ENCODE results near the gene PDE4B. TPM values are rescaled to one million over a fixed set of nuclear protein-coding genes. Genes with fewer than 3 reads are reported as not detected.
A peak's percentile ranks its signal among the peaks of the same experiment; 100 is the strongest.

The PDE4B gene
- total RNA-seq, 1 experiment from 2014 or later, result 1.4 TPM

DNA sequence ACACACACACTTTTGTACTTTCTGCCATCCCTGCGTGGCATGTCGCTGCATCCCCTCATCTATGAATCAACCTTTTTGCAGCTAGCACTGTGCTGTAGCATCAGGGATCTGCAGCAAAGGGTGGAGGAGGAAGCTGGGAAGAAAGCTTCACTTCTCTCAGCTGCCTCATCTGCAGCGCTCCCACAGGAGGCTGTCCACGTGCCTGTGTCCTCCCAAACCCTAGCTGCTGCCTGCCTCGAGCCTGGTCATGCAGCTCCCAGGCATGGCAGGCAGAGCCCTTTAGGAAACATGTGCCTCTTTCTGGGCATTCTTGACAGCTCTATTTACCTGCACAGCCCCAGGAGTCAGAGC lies 479.2 kb downstream of the PDE4B start:
- Histone ChIP-seq H3K27ac (ENCODE audit: low read length) (peak overlapping the region; percentile 99), H3K4me3 (ENCODE audit: low read length) (peak overlapping the region; percentile 24; the same call in 1 of the 2 replicates), H3F3A (ENCODE audit: low read length, unreplicated experiment) (no peaks in the 10 kb centered on the region), H3K4me1 (ENCODE audit: insufficient read depth, low read length) (peaks cover 33% of the 10 kb centered on the region), H3K79me2 (ENCODE audit: low read length) (no peaks in the 10 kb centered on the region), H4K20me1 (ENCODE audit: low read length) (no peaks in the 10 kb centered on the region), H3K27me3 (ENCODE audit: low read length) (no peaks in the 10 kb centered on the region), H3K9me3 (ENCODE audit: low read length) (no peaks in the 10 kb centered on the region), H3K9ac (ENCODE audit: low read length) (peak overlapping the region; percentile 92), H3K4me2 (ENCODE audit: low read length) (peak overlapping the region; percentile 63), H3K36me3 (ENCODE audit: low read depth, low read length) (no peaks in the 10 kb centered on the region), H2AFZ (ENCODE audit: low read length) (peak overlapping the region; percentile 27; the same call in 1 of the 2 replicates), H3K9me2 (replicated peaks; ENCODE audit: low read length) (no peaks in the 10 kb centered on the region)
- intact Hi-C loops (cut with micrococcal nuclease), result loop anchor here (1.0 to 5.0 kb wide), 4 partner anchors 14 to 165 kb away; no protein-coding TSS in a partner anchor
- ChIA-PET CTCF (no interaction called here), POLR2A (ENCODE audit: unreplicated experiment) (no interaction called here)
- DNase-seq (peak; percentile 30), ATAC-seq (peak; percentile 53)
- no TSS peak for BruUV-seq (replicated peaks)
- TF ChIP-seq, protein P1, sequence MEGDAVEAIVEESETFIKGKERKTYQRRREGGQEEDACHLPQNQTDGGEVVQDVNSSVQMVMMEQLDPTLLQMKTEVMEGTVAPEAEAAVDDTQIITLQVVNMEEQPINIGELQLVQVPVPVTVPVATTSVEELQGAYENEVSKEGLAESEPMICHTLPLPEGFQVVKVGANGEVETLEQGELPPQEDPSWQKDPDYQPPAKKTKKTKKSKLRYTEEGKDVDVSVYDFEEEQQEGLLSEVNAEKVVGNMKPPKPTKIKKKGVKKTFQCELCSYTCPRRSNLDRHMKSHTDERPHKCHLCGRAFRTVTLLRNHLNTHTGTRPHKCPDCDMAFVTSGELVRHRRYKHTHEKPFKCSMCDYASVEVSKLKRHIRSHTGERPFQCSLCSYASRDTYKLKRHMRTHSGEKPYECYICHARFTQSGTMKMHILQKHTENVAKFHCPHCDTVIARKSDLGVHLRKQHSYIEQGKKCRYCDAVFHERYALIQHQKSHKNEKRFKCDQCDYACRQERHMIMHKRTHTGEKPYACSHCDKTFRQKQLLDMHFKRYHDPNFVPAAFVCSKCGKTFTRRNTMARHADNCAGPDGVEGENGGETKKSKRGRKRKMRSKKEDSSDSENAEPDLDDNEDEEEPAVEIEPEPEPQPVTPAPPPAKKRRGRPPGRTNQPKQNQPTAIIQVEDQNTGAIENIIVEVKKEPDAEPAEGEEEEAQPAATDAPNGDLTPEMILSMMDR (conservative IDR thresholded peaks at IDR 0.05; ENCODE audit: low read depth, low read length), result no peak
- TF ChIP-seq EZH2 (IDR thresholded peaks at IDR 0.05; ENCODE audit: low read length, unreplicated experiment), result no peak
- TF ChIP-seq EZH2phosphoT487 (IDR thresholded peaks at IDR 0.05; ENCODE audit: borderline replicate concordance, low read length), result no peak

DNA sequence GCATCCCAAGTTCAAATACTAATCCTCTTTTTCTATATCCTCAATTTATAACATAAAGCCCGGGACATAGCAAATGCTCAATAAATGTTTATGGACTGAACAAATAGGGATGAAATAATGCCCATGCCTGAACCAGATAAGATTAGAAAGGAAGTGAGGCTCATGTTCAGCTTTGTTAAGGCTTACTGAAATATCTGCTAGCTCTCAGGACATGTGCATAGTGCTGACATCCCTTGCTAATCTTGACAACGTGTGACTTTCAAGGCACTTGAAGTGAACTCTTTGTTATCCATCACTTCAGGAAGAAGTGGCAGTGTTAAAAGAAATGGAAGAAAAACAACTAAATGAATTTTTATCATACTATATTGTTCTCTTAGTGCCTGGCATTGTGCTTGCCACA lies 481.0 kb downstream of the PDE4B start:
- peaks cover 28% of the 10 kb centered on the region for H3K4me1 ChIP-seq (ENCODE audit: insufficient read depth, low read length)

More for the DNA sequence above, 481.0 kb downstream of the PDE4B start:
- Histone ChIP-seq H4K20me1 (ENCODE audit: low read length) (no peaks in the 10 kb centered on the region), H3K4me2 (ENCODE audit: low read length) (no peak overlapping the region), H3K4me3 (ENCODE audit: low read length) (no peak overlapping the region), H3K9me2 (replicated peaks; ENCODE audit: low read length) (no peaks in the 10 kb centered on the region), H3K27me3 (ENCODE audit: low read length) (no peaks in the 10 kb centered on the region), H3K79me2 (ENCODE audit: low read length) (no peaks in the 10 kb centered on the region), H3F3A (ENCODE audit: low read length, unreplicated experiment) (no peaks in the 10 kb centered on the region), H2AFZ (ENCODE audit: low read length) (no peak overlapping the region), H3K27ac (ENCODE audit: low read length) (no peak overlapping the region), H3K36me3 (ENCODE audit: low read depth, low read length) (no peaks in the 10 kb centered on the region), H3K9me3 (ENCODE audit: low read length) (no peaks in the 10 kb centered on the region), H3K9ac (ENCODE audit: low read length) (no peak overlapping the region)
- POLR2A ChIA-PET (ENCODE audit: unreplicated experiment), result interaction anchor here (0.6 kb wide), 1 partner anchor 68 kb away, joined by 4 read pairs; no protein-coding TSS in a partner anchor
- no TSS peak for BruUV-seq (replicated peaks)
- ATAC-seq, result no peak
- TF ChIP-seq, protein P1 (conservative IDR thresholded peaks at IDR 0.05; ENCODE audit: low read depth, low read length), result no peak
- no peak for TF ChIP-seq EZH2 (IDR thresholded peaks at IDR 0.05; ENCODE audit: low read length, unreplicated experiment)
- TF ChIP-seq EZH2phosphoT487 (IDR thresholded peaks at IDR 0.05; ENCODE audit: borderline replicate concordance, low read length), result no peak
- DNase-seq, result no peak
- CTCF ChIA-PET, result no interaction called here
- intact Hi-C loops (cut with micrococcal nuclease), result loop anchor here (5.0 kb wide), 2 partner anchors 79 to 164 kb away; no protein-coding TSS in a partner anchor

Measured in PC-3 (cell line).